GM12872 (cell line): ENCODE data around the gene ANKRD34A.

ENCODE experiments used
- CTCF ChIP-seq: IDR thresholded peaks from 3 replicates; pipeline ENCODE4 v1.5.1; 2011; ENCODE audit warnings: low read depth, mild to moderate bottlenecking, low read length, moderate library complexity; ENCODE audit not compliant: insufficient read depth

The ANKRD34A gene

DNA sequence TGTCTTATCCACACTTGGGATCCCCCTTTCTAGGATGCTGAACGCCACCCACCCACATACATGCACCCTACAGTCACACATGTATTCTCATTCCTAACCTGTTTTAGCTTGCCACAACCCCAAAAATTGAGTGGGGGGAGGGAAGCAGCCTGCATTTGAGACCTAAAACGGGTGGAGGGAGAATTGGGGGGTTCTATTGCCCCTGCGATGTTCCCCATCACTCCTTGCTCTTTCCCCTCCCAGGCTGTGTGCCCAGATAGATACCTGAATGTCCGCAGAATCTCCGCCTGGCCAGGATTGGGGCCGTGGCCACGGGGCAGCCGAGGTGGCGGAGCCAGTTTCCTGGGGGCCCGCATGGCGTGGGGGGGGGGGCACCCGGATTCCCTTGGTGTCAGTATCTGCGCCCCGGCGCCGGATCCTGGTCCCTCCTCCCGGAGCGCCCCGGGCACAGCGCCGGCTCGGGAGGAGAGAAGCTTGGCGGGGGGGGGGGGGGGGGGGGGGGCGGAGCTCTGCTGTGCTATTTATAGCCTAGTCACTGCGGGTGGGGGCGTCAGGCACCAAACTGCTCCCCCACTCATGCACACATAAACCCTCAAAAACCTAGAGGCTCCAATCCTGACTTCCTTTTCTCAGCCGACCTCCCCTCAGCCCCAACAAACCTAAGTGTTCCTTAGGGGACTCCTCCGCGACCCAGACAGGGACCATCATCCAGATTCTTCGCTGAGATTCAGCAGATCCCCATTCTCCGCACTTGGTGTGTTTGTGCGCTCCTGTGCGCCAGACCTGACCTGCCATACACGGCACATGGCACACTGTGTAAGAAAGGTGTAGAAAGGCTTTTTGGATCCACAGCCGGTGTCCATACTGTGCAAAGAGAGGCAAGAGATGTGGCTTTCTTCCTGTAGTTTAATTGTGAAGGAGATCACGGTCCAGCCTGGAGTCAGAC, 1.9 kb downstream of the ANKRD34A start:
- TF ChIP-seq CTCF = no peak

GRCh38 chr1:145961425-145962156, 2.8 kb downstream of the ANKRD34A start:
- TF ChIP-seq CTCF = no peak

GRCh38 chr1:145961109-145961424, 3.3 kb downstream of the ANKRD34A start:
- no peak for TF ChIP-seq CTCF

GRCh38 chr1:145960468-145961108, 3.8 kb downstream of the ANKRD34A start:
- TF ChIP-seq CTCF = no peak; the same call in 2 of the 3 replicates

DNA sequence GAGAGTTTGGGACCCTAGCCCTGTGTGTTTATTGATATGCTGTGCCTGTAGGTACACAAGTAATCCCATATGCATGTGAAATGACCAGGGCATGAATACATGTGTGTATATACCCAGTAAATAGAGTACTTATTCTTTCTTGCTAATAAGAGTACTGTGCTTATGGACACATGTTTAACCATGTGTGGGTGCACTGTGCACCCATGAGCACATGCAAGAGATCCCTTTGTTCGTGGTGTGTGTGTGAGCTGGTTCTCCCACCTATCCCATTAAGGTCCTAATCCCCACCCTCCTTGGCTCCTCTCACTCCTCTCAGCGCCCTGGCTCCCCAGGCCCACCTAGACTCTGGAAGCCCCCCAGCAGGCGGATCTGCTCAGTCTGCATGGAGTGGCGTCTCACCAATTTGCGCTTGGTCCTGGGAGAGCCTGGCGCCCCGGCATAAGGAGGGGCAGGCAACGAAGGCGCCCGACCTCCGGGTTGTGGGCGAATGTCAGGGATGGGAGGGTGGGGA, 4.4 kb downstream of the ANKRD34A start:
- TF ChIP-seq CTCF = no peak

GRCh38 chr1:145959333-145959732, 5.0 kb downstream of the ANKRD34A start:
- no peak for TF ChIP-seq CTCF

DNA sequence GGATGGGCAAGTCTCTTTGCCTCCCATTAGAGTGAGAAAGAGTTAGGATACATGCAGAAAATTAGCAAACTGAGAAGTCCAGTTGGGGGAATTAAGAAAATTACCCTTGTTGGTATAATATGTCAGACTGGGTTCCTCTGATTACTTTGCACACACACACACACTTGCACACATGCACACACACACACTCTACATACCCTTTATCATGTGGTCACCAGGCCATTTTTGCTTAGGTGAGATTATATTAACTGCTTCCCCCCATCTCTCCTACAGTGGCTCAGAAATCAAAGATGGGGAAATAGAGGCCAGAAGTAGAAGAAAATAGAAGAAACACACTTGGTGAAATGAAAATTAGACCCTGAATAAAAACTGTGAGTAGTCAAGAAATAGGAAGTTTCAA, 5.6 kb downstream of the ANKRD34A start:
- TF ChIP-seq CTCF = no peak
